Lower lobe of right lung (tissue), 2 donors: Measurements from ENCODE around the gene KAT6B. TPM values are rescaled to one million over a fixed set of nuclear protein-coding genes. Genes with fewer than 3 reads are reported as not detected.

ENCODE experiments used
- ATAC-seq, 2 donors: fragments of 200-7000 bp; cut with Tn5 transposase; one replicate each; pipeline ENCODE4 v1.9.1; 2020 to 2022; ENCODE audit warnings: mild to moderate bottlenecking in 2 of 2, moderate library complexity in 2 of 2
- DNase-seq: peaks from one replicate; pipeline ENCODE4 v3.0.0-alpha.2; 2020
- H3K27ac ChIP-seq: fragments of 200-600 bp; one replicate; pipeline ENCODE4 v1.8.0; 2022
- H3K27me3 ChIP-seq: fragments of 200-600 bp; one replicate; pipeline ENCODE4 v1.8.0; 2022; ENCODE audit warnings: low read depth
- H3K36me3 ChIP-seq: fragments of 200-600 bp; one replicate; pipeline ENCODE4 v1.8.0; 2022; ENCODE audit warnings: mild to moderate bottlenecking
- H3K4me1 ChIP-seq: fragments of 200-600 bp; one replicate; pipeline ENCODE4 v1.8.0; 2022
- H3K4me3 ChIP-seq: fragments of 200-600 bp; one replicate; pipeline ENCODE4 v1.8.0; 2022; ENCODE audit warnings: mild to moderate bottlenecking
- H3K9me3 ChIP-seq: fragments of 200-600 bp; one replicate; pipeline ENCODE4 v1.8.0; 2022
- CTCF ChIP-seq: fragments of 200-600 bp; IDR thresholded peaks from one replicate; pipeline ENCODE4 v1.8.0; 2022; ENCODE audit warnings: antibody characterized with exemption, mild to moderate bottlenecking
- intact Hi-C: fragments of 100-400 bp; cut with DNase I; formaldehyde crosslinking; loops from one replicate; pipeline ENCODE4 v1.11.0; 2022
- total RNA-seq: library from RNA; stranded (reverse); fragmentation: NEBNext Ultra II Directional; extraction: Animal tissue kit (Norgen Biotek cat#: 25700); gene quantifications from one replicate; pipeline ENCODE4 v1.2.1, GENCODE V29; 2021
- donor health status: DM: no; HTN: yes; CAD: no; lungs with severe emphysema.

The KAT6B gene
- total RNA-seq, 1 donor from 2014 or later: 46.3 TPM

GRCh38 chr10:74824900-74825370, 1.5 kb upstream of the KAT6B start:
- ATAC-seq: no peak
- peaks cover 55% of the 10 kb centered on the region for H3K4me1 ChIP-seq
- peak overlapping the region; percentile 97 for H3K4me3 ChIP-seq
- no peak for TF ChIP-seq CTCF
- no peaks in the 10 kb centered on the region for H3K36me3 ChIP-seq
- intact Hi-C loops: no loop called here
- no peaks in the 10 kb centered on the region for H3K9me3 ChIP-seq
- no peaks in the 10 kb centered on the region for H3K27me3 ChIP-seq
- H3K27ac ChIP-seq: peak overlapping the region; percentile 86
- DNase-seq: peak; percentile 61

DNA sequence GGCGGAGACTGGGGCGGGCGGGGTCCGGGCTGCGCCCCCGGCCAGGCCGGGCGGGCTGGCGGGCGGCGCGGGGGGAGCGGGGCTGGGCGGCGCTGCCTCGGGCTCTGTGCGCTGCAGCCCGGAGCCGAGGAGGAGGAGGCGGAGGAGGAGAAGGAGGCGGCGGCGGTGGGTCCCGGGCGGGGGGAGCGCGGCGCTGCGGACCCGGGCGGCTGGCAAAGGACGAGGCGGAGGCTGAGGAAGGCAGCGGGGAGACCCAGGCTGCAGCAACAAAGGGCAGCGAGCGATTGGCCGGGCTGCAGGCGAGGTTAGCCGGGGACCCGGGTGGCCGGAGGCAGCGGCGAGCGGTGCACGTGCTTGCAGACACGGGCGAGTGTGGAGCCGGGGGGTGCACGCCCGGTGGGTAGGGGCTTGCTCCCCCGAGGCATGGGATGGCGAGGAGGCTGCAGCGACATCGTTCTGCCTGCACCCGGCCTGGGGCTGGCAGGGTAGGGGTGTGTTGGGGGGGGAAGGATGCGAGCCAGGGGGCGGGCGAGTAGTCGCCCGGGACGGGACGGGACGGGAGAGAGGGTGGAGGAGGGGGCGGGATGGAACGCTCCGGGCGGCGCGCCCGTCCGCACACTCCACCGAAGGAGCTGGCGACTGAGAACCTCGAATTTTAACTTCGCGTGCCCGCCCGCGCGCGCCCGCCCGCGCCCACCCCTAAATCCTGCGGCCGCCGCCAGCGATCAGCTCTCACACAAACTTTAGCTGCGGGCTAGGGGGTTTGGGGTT, 844 bp upstream of the KAT6B start:
- Histone ChIP-seq H3K36me3 (peaks cover 6% of the 10 kb centered on the region), H3K9me3 (no peaks in the 10 kb centered on the region), H3K4me1 (peaks cover 55% of the 10 kb centered on the region), H3K4me3 (peak overlapping the region; percentile 97), H3K27me3 (no peaks in the 10 kb centered on the region), H3K27ac (peak overlapping the region; percentile 86)
- intact Hi-C loops: no loop called here
- ATAC-seq (peak; percentile 40 to 42), DNase-seq (no peak)
- no peak for TF ChIP-seq CTCF

DNA sequence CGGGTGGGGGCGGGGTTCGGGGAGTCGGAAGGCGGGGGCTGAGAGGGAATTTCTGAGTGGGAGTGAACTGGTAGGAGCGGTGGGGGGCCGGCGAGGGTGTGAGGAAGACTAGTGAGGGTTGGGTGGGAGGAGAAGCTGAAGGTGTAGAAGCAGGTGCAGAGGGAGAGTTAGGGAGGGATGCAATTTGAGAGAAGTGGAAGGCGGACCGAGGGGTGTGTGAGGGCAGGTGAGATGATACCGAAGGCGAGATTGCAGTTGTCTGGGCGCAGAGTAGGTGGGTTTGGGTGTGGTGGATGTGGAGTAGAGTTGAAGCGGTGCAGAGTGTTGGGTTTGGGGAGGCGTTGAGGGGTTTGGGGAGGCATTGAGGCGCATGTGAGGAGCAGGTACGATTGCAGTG, 643 bp downstream of the KAT6B start:
- intact Hi-C loops: no loop called here
- ATAC-seq (no peak), DNase-seq (no peak)
- Histone ChIP-seq H3K27me3 (no peaks in the 10 kb centered on the region), H3K36me3 (peaks cover 6% of the 10 kb centered on the region), H3K27ac (no peak overlapping the region), H3K4me1 (peaks cover 52% of the 10 kb centered on the region), H3K9me3 (no peaks in the 10 kb centered on the region), H3K4me3 (peak overlapping the region; percentile 97)
- TF ChIP-seq CTCF: no peak

- Histone ChIP-seq H3K36me3 (peaks cover 6% of the 10 kb centered on the region), H3K27me3 (no peaks in the 10 kb centered on the region), H3K9me3 (no peaks in the 10 kb centered on the region), H3K27ac (no peak overlapping the region), H3K4me1 (peaks cover 49% of the 10 kb centered on the region), H3K4me3 (peak overlapping the region; percentile 97)
- intact Hi-C loops: no loop called here
- ATAC-seq (no peak), DNase-seq (no peak)
- no peak for TF ChIP-seq CTCF
These were observed 1.3 kb downstream of the KAT6B start for GRCh38 chr10:74827694-74828093.

- Histone ChIP-seq H3K27ac (no peak overlapping the region), H3K4me1 (peaks cover 36% of the 10 kb centered on the region), H3K9me3 (no peaks in the 10 kb centered on the region), H3K4me3 (no peak overlapping the region), H3K27me3 (no peaks in the 10 kb centered on the region), H3K36me3 (peaks cover 6% of the 10 kb centered on the region)
- intact Hi-C loops: no loop called here
- ATAC-seq (no peak), DNase-seq (no peak)
- no peak for TF ChIP-seq CTCF
These were observed 2.5 kb downstream of the KAT6B start for GRCh38 chr10:74828946-74829345.
